Right atrium auricular region (tissue), 2 donors: ENCODE measurements around the gene MTFP1. TPM values are rescaled to one million over a fixed set of nuclear protein-coding genes. Genes with fewer than 3 reads are reported as not detected.

Experiments used
- DNase-seq: peaks from one replicate; pipeline ENCODE4 v3.0.0-alpha.2; 2019; ENCODE audit warnings: low spot score
- H3K27ac ChIP-seq, 2 donors: fragments of 200-600 bp; sonication (generic); 1 replicate in 1 of 2; 2 replicates in 1 of 2; pipeline ENCODE4 v1.5.1; 2016 to 2019
- H3K27me3 ChIP-seq, 2 donors: fragments of 200-600 bp; sonication (generic); one replicate each; pipeline versions ENCODE4 v1.5.1 to v1.6.0; 2017 to 2019
- H3K36me3 ChIP-seq: fragments of 200-600 bp; sonication (generic); one replicate; pipeline ENCODE4 v1.5.1; 2016
- H3K4me1 ChIP-seq, 2 donors: fragments of 200-600 bp; sonication (generic); one replicate each; pipeline versions ENCODE4 v1.5.1 to v1.6.0; 2017 to 2019
- H3K4me3 ChIP-seq, 2 donors: fragments of 200-600 bp; sonication (generic); 1 replicate in 1 of 2; 2 replicates in 1 of 2; pipeline ENCODE4 v1.5.1; 2017 to 2019; ENCODE audit warnings: mild to moderate bottlenecking in 1 of 2, moderate library complexity in 1 of 2
- H3K9me3 ChIP-seq, 2 donors: fragments of 200-600 bp; sonication (generic); one replicate each; pipeline ENCODE4 v1.5.1; 2019
- total RNA-seq, 2 donors: library from RNA; depleted of rRNA; stranded (reverse); fragments of >200 nt; gene quantifications; one replicate each; pipeline ENCODE4 v1.1.0, GENCODE V29; 2016
- TF ChIP-seq, protein P1 (sequence below), 2 donors: fragments of 200-600 bp; sonication (generic); IDR thresholded peaks; one replicate each; pipeline ENCODE4 v1.5.1; 2019; ENCODE audit warnings: antibody characterized with exemption in 2 of 2

Gene MTFP1
- 10 to 100 TPM; 18.4 to 38.8 TPM for total RNA-seq

- DNase-seq, result peak; percentile 68
- Histone ChIP-seq H3K36me3 (no peaks in the 10 kb centered on the region), H3K9me3 (no peaks in the 10 kb centered on the region), H3K4me1 (peaks cover 0 to 48% of the 10 kb centered on the region in 2 donors), H3K4me3 (peak within 1 kb of the TSS; percentile 63 to 76), H3K27me3 (no peaks in the 10 kb centered on the region), H3K27ac (peak within 1 kb of the TSS; percentile 92 to 98)
- TF ChIP-seq, protein P1, sequence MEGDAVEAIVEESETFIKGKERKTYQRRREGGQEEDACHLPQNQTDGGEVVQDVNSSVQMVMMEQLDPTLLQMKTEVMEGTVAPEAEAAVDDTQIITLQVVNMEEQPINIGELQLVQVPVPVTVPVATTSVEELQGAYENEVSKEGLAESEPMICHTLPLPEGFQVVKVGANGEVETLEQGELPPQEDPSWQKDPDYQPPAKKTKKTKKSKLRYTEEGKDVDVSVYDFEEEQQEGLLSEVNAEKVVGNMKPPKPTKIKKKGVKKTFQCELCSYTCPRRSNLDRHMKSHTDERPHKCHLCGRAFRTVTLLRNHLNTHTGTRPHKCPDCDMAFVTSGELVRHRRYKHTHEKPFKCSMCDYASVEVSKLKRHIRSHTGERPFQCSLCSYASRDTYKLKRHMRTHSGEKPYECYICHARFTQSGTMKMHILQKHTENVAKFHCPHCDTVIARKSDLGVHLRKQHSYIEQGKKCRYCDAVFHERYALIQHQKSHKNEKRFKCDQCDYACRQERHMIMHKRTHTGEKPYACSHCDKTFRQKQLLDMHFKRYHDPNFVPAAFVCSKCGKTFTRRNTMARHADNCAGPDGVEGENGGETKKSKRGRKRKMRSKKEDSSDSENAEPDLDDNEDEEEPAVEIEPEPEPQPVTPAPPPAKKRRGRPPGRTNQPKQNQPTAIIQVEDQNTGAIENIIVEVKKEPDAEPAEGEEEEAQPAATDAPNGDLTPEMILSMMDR (IDR thresholded peaks at IDR 0.05), result no peak
These were observed at the start of gene MTFP1 for GRCh38 chr22:30425616-30426387. Gene MTFP1 (plus strand): TSS chr22:30425768. CDS start chr22:30425880, 112 bp downstream.

- Histone ChIP-seq H3K36me3 (peaks cover 8% of the 10 kb centered on the region), H3K4me3 (no peak overlapping the region), H3K27me3 (no peaks in the 10 kb centered on the region), H3K4me1 (peaks cover 0 to 19% of the 10 kb centered on the region in 2 donors), H3K27ac (no peak overlapping the region), H3K9me3 (no peaks in the 10 kb centered on the region)
- TF ChIP-seq, protein P1 (IDR thresholded peaks at IDR 0.05), result no peak
- no peak for DNase-seq
These were observed 45.6 kb upstream of the MTFP1 start for GRCh38 chr22:30380011-30380410.

DNA sequence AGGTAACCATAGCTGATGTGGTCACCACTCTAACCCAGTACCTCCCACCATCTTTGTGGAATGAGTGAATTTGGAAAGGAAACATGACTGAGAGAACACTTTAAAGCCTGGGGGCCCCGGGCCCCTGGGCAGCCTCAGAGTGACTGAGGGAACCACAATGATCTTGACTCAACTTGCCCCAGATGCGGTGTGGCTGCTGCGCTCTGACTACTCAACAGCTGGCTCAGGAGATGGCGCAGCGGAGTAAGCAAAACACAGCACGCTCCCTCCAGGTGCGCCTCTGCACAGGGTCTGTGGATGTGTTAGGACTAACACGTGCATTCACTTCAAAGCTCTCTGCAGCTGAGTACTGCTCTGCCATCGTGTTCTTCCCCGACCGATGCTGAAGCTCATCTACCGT is 44.3 kb upstream of the MTFP1 start:
- Histone ChIP-seq H3K4me3 (no peak overlapping the region), H3K36me3 (peaks cover 8% of the 10 kb centered on the region), H3K27me3 (no peaks in the 10 kb centered on the region), H3K4me1 (peaks cover 0 to 19% of the 10 kb centered on the region in 2 donors), H3K27ac (peak overlapping the region in 1 of 2 donors; percentile 48), H3K9me3 (no peaks in the 10 kb centered on the region)
- TF ChIP-seq, protein P1 (IDR thresholded peaks at IDR 0.05), result no peak
- DNase-seq, result no peak

GRCh38 chr22:30382340-30382739 is 43.2 kb upstream of the MTFP1 start:
- H3K27me3 ChIP-seq, result no peaks in the 10 kb centered on the region
- no peaks in the 10 kb centered on the region for H3K9me3 ChIP-seq
- H3K4me3 ChIP-seq, result no peak overlapping the region
- DNase-seq, result no peak
- TF ChIP-seq, protein P1 (IDR thresholded peaks at IDR 0.05), result no peak
- peak overlapping the region in 1 of 2 donors; percentile 75 for H3K27ac ChIP-seq
- H3K4me1 ChIP-seq, result peaks cover 0 to 24% of the 10 kb centered on the region in 2 donors
- H3K36me3 ChIP-seq, result peaks cover 8% of the 10 kb centered on the region

DNA sequence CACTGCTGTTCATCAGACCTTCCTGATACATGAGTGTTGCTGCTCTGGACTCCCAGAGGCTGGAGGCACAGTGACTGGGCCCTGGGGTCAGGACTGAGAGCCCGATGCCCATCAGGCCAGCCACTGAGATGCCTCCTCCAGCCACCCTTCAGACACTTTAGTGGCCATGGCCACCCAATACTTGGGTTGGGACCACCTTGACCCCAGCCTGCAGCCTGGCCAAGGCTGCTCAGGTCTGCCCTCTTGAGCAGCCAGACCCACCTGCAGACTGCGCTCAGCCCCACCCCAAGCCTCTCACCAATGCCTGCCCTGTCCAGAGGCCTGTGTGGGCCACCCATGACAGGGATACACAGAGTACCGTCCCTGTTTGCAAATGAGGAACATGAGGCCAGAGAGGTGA is 42.5 kb upstream of the MTFP1 start:
- Histone ChIP-seq H3K36me3 (peaks cover 8% of the 10 kb centered on the region), H3K9me3 (no peaks in the 10 kb centered on the region), H3K4me3 (no peak overlapping the region), H3K27me3 (no peaks in the 10 kb centered on the region), H3K4me1 (peaks cover 0 to 28% of the 10 kb centered on the region in 2 donors), H3K27ac (peak overlapping the region in 1 of 2 donors; percentile 75)
- no peak for DNase-seq
- TF ChIP-seq, protein P1 (IDR thresholded peaks at IDR 0.05), result no peak
